ES-I3 (cell line): ENCODE measurements around the gene CA5B.
"Not testable (repeated sequence)": the region's sequence is repeated elsewhere in the genome, so short reads cannot be mapped to it uniquely, and the experiment has no call there.

Source experiments
- H3K36me3 ChIP-seq: 2 replicates; pipeline ENCODE4 v1.6.1; 2013; ENCODE audit warnings: mild to moderate bottlenecking, low read length, control low read depth, moderate library complexity; ENCODE audit not compliant: insufficient read depth
- H3K4me1 ChIP-seq: 2 replicates; pipeline ENCODE4 v1.6.1; 2013; ENCODE audit warnings: mild to moderate bottlenecking, control low read depth, low read length; ENCODE audit not compliant: insufficient read depth
- H3K9ac ChIP-seq: 2 replicates; pipeline ENCODE4 v1.6.1; 2013; ENCODE audit warnings: low read depth, mild to moderate bottlenecking, low read length, moderate library complexity
- H3K9me3 ChIP-seq: 2 replicates; pipeline ENCODE4 v1.6.1; 2013; ENCODE audit warnings: mild to moderate bottlenecking, low read length, moderate library complexity; ENCODE audit not compliant: control insufficient read depth, insufficient read depth

The CA5B gene

GRCh38 chrX:15737190-15737958 lies 696 bp upstream of the CA5B start:
- peak overlapping the region; percentile 39; the same call in 1 of the 2 replicates for H3K9ac ChIP-seq
- H3K4me1 ChIP-seq, result peaks cover 16% of the 10 kb centered on the region
- H3K9me3 ChIP-seq, result no peaks in the 10 kb centered on the region
- no peaks in the 10 kb centered on the region for H3K36me3 ChIP-seq

- Histone ChIP-seq H3K4me1 (peaks cover 16% of the 10 kb centered on the region), H3K9ac (no peak overlapping the region), H3K9me3 (no peaks in the 10 kb centered on the region), H3K36me3 (no peaks in the 10 kb centered on the region)
Measured at GRCh38 chrX:15739886-15740285, 1.8 kb downstream of the CA5B start.

GRCh38 chrX:15744181-15744867 lies 6.3 kb downstream of the CA5B start:
- H3K36me3 ChIP-seq, result no peaks in the 10 kb centered on the region
- no peak overlapping the region for H3K9ac ChIP-seq
- H3K9me3 ChIP-seq, result no peaks in the 10 kb centered on the region
- H3K4me1 ChIP-seq, result peaks cover 4% of the 10 kb centered on the region; the same call in 1 of the 2 replicates

GRCh38 chrX:15745179-15745578 lies 7.1 kb downstream of the CA5B start:
- no peak overlapping the region for H3K9ac ChIP-seq
- H3K4me1 ChIP-seq, result peaks cover 6% of the 10 kb centered on the region
- no peaks in the 10 kb centered on the region for H3K36me3 ChIP-seq
- no peaks in the 10 kb centered on the region for H3K9me3 ChIP-seq

- not testable (repeated sequence) for H3K36me3 ChIP-seq, H3K9ac ChIP-seq, H3K9me3 ChIP-seq
- peaks cover 16% of the 10 kb centered on the region for H3K4me1 ChIP-seq
Measured at GRCh38 chrX:15746651-15747050, 8.6 kb downstream of the CA5B start.

GRCh38 chrX:15747626-15748173 lies 9.6 kb downstream of the CA5B start:
- H3K36me3 ChIP-seq, result no peaks in the 10 kb centered on the region
- peaks cover 16% of the 10 kb centered on the region for H3K4me1 ChIP-seq
- H3K9me3 ChIP-seq, result no peaks in the 10 kb centered on the region
- H3K9ac ChIP-seq, result no peak overlapping the region

GRCh38 chrX:15748841-15749240 lies 10.8 kb downstream of the CA5B start:
- Histone ChIP-seq H3K9me3 (no peaks in the 10 kb centered on the region), H3K36me3 (peaks cover under 1% of the 10 kb centered on the region; the same call in 1 of the 2 replicates), H3K9ac (no peak overlapping the region), H3K4me1 (peaks cover 22% of the 10 kb centered on the region)

GRCh38 chrX:15749642-15750610 lies 11.9 kb downstream of the CA5B start:
- H3K4me1 ChIP-seq, result peaks cover 22% of the 10 kb centered on the region
- H3K9ac ChIP-seq, result no peak overlapping the region

GRCh38 chrX:15750611-15751154 lies 12.6 kb downstream of the CA5B start:
- H3K4me1 ChIP-seq, result peaks cover 22% of the 10 kb centered on the region
- H3K9ac ChIP-seq, result no peak overlapping the region
- peaks cover 4% of the 10 kb centered on the region; the same call in 1 of the 2 replicates for H3K36me3 ChIP-seq
- H3K9me3 ChIP-seq, result no peaks in the 10 kb centered on the region

More at GRCh38 chrX:15749642-15750610, 11.9 kb downstream of the CA5B start:
- Histone ChIP-seq H3K36me3 (peaks cover 4% of the 10 kb centered on the region; the same call in 1 of the 2 replicates), H3K9me3 (no peaks in the 10 kb centered on the region)

- Histone ChIP-seq H3K9ac (no peak overlapping the region), H3K36me3 (peaks cover 4% of the 10 kb centered on the region; the same call in 1 of the 2 replicates), H3K9me3 (no peaks in the 10 kb centered on the region), H3K4me1 (peaks cover 22% of the 10 kb centered on the region)
Measured at GRCh38 chrX:15751155-15751819, 13.2 kb downstream of the CA5B start.

GRCh38 chrX:15755091-15755490 lies 17.0 kb downstream of the CA5B start:
- H3K9ac ChIP-seq, result no peak overlapping the region
- peaks cover 16% of the 10 kb centered on the region for H3K4me1 ChIP-seq
- H3K36me3 ChIP-seq, result peaks cover 4% of the 10 kb centered on the region; the same call in 1 of the 2 replicates
- no peaks in the 10 kb centered on the region for H3K9me3 ChIP-seq

GRCh38 chrX:15758140-15758539 lies 20.1 kb downstream of the CA5B start:
- Histone ChIP-seq H3K4me1 (peaks cover 3% of the 10 kb centered on the region; the same call in 1 of the 2 replicates), H3K9ac (no peak overlapping the region), H3K36me3 (peaks cover 4% of the 10 kb centered on the region; the same call in 1 of the 2 replicates)

GRCh38 chrX:15759886-15760285 lies 21.8 kb downstream of the CA5B start:
- H3K9ac ChIP-seq, H3K9me3 ChIP-seq: not testable (repeated sequence)

More at GRCh38 chrX:15758140-15758539, 20.1 kb downstream of the CA5B start:
- H3K9me3 ChIP-seq, result no peaks in the 10 kb centered on the region

More at GRCh38 chrX:15759886-15760285, 21.8 kb downstream of the CA5B start:
- H3K36me3 ChIP-seq, H3K4me1 ChIP-seq: not testable (repeated sequence)
